OCI-LY1 (cell line): ENCODE measurements around the gene PARD3.

Experiments used
- H2AFZ ChIP-seq: fragments of 200-600 bp; sonication (generic), shearing (Covaris generic); 2 replicates; pipeline ENCODE4 v1.6.0; 2014; ENCODE audit warnings: antibody characterized with exemption, mild to moderate bottlenecking, low read length
- H3F3A ChIP-seq: fragments of 200-600 bp; sonication (generic), shearing (Covaris generic); 2 replicates; pipeline ENCODE4 v1.6.0; 2014; ENCODE audit warnings: mild to moderate bottlenecking, antibody characterized with exemption, low read length, moderate library complexity; ENCODE audit not compliant: insufficient read depth
- H3K27ac ChIP-seq: fragments of 200-600 bp; sonication (generic); 2 replicates; pipeline ENCODE4 v1.5.1; 2014; ENCODE audit warnings: low read length, mixed run types, mild to moderate bottlenecking, low read depth; ENCODE audit not compliant: poor library complexity, severe bottlenecking
- H3K27me3 ChIP-seq: fragments of 200-600 bp; sonication (generic); 2 replicates; pipeline ENCODE4 v1.6.0; 2014; ENCODE audit warnings: antibody characterized with exemption, mild to moderate bottlenecking, low read length, moderate library complexity; ENCODE audit not compliant: insufficient read depth
- H3K36me3 ChIP-seq: fragments of 200-600 bp; sonication (generic); 2 replicates; pipeline ENCODE4 v1.6.1; 2014; ENCODE audit warnings: mild to moderate bottlenecking, antibody characterized with exemption, low read length, moderate library complexity, mixed read lengths; ENCODE audit not compliant: insufficient read depth
- H3K4me1 ChIP-seq: fragments of 200-600 bp; sonication (generic); 2 replicates; pipeline ENCODE4 v1.5.1; 2014; ENCODE audit warnings: mild to moderate bottlenecking, low read length, moderate library complexity; ENCODE audit not compliant: insufficient read depth, severe bottlenecking
- H3K4me2 ChIP-seq: fragments of 200-600 bp; sonication (generic), shearing (Covaris generic); 2 replicates; pipeline ENCODE4 v1.6.1; 2014; ENCODE audit warnings: low read length
- H3K4me3 ChIP-seq: fragments of 200-600 bp; sonication (generic); 2 replicates; pipeline ENCODE4 v1.5.1; 2014; ENCODE audit warnings: low read length, low read depth, mild to moderate bottlenecking, mixed read lengths; ENCODE audit not compliant: poor library complexity, severe bottlenecking
- H3K79me2 ChIP-seq: fragments of 200-600 bp; shearing (Covaris generic); 2 replicates; pipeline ENCODE4 v1.6.1; 2016; ENCODE audit warnings: mixed run types, low read length, mixed read lengths; ENCODE audit not compliant: insufficient read depth
- H3K9ac ChIP-seq: fragments of 200-600 bp; sonication (generic), shearing (Covaris generic); 2 replicates; pipeline ENCODE4 v1.6.1; 2014; ENCODE audit warnings: mild to moderate bottlenecking, low read length, mixed read lengths
- H3K9me2 ChIP-seq: fragments of 200-600 bp; sonication (generic), shearing (Covaris generic); 2 replicates; pipeline ENCODE4 v1.6.1; 2014; ENCODE audit warnings: low read depth, mild to moderate bottlenecking, low read length, mixed read lengths
- H3K9me3 ChIP-seq: fragments of 200-600 bp; shearing (Covaris generic); 2 replicates; pipeline ENCODE4 v1.6.1; 2014; ENCODE audit warnings: low read length, mixed read lengths
- H4K20me1 ChIP-seq: fragments of 200-600 bp; sonication (generic), shearing (Covaris generic); 2 replicates; pipeline ENCODE4 v1.6.0; 2016; ENCODE audit warnings: mild to moderate bottlenecking, low read length; ENCODE audit not compliant: insufficient read depth
- CTCF ChIP-seq: fragments of 200-600 bp; sonication (generic), shearing (Covaris generic); IDR thresholded peaks from 2 replicates; pipeline ENCODE4 v1.5.1; 2017; ENCODE audit warnings: mild to moderate bottlenecking, antibody characterized with exemption, low read length, moderate library complexity, mixed read lengths
- EZH2 ChIP-seq: fragments of 200-600 bp; sonication (generic), shearing (Covaris generic); IDR thresholded peaks from 2 replicates; pipeline ENCODE4 v1.8.0; 2017; ENCODE audit warnings: borderline replicate concordance, mixed run types, mild to moderate bottlenecking, antibody characterized with exemption, low read length, moderate library complexity, mixed read lengths

The PARD3 gene

GRCh38 chr10:34334908-34335307, 480.2 kb downstream of the PARD3 start:
- H3K4me2 ChIP-seq: no peak overlapping the region
- no peak overlapping the region for H2AFZ ChIP-seq
- H3K36me3 ChIP-seq: no peaks in the 10 kb centered on the region
- TF ChIP-seq CTCF: no peak
- no peak overlapping the region for H3K9ac ChIP-seq
- H3K4me1 ChIP-seq: no peaks in the 10 kb centered on the region
- no peaks in the 10 kb centered on the region for H4K20me1 ChIP-seq
- H3K27me3 ChIP-seq: no peaks in the 10 kb centered on the region
- no peak overlapping the region for H3K27ac ChIP-seq
- no peaks in the 10 kb centered on the region for H3F3A ChIP-seq
- no peaks in the 10 kb centered on the region for H3K9me3 ChIP-seq
- H3K4me3 ChIP-seq: no peak overlapping the region
- H3K9me2 ChIP-seq: no peaks in the 10 kb centered on the region
- no peaks in the 10 kb centered on the region for H3K79me2 ChIP-seq

- Histone ChIP-seq H3K4me1 (no peaks in the 10 kb centered on the region), H3K9ac (no peak overlapping the region), H3K9me3 (no peaks in the 10 kb centered on the region), H3K4me3 (no peak overlapping the region), H3K27ac (no peak overlapping the region), H3K4me2 (no peak overlapping the region), H3F3A (no peaks in the 10 kb centered on the region), H3K79me2 (no peaks in the 10 kb centered on the region), H2AFZ (no peak overlapping the region), H3K36me3 (no peaks in the 10 kb centered on the region), H3K9me2 (no peaks in the 10 kb centered on the region), H3K27me3 (no peaks in the 10 kb centered on the region), H4K20me1 (no peaks in the 10 kb centered on the region)
- no peak for TF ChIP-seq CTCF
- TF ChIP-seq EZH2: no peak
These were observed 481.6 kb downstream of the PARD3 start for GRCh38 chr10:34333513-34333912.

- no peak overlapping the region for H3K4me3 ChIP-seq
- H3K4me1 ChIP-seq: no peaks in the 10 kb centered on the region
- H3K36me3 ChIP-seq: no peaks in the 10 kb centered on the region
- no peak overlapping the region for H3K9ac ChIP-seq
- no peak overlapping the region for H2AFZ ChIP-seq
- no peaks in the 10 kb centered on the region for H3K9me2 ChIP-seq
- H3F3A ChIP-seq: no peaks in the 10 kb centered on the region
- no peak overlapping the region for H3K27ac ChIP-seq
- no peaks in the 10 kb centered on the region for H3K9me3 ChIP-seq
- no peaks in the 10 kb centered on the region for H4K20me1 ChIP-seq
- no peaks in the 10 kb centered on the region for H3K27me3 ChIP-seq
- no peaks in the 10 kb centered on the region for H3K79me2 ChIP-seq
- no peak for TF ChIP-seq CTCF
- TF ChIP-seq EZH2: no peak
- no peak overlapping the region for H3K4me2 ChIP-seq
These were observed 487.9 kb downstream of the PARD3 start for GRCh38 chr10:34327184-34327583.
